Thyroid gland (tissue), 4 donors: ENCODE measurements around the gene PDZD2. TPM values are rescaled to one million over a fixed set of nuclear protein-coding genes. Genes with fewer than 3 reads are reported as not detected.

Source experiments
- DNase-seq, 2 donors: peaks; one replicate each; pipeline ENCODE4 v3.0.0-alpha.2; 2019
- H3K27ac ChIP-seq, 3 donors: fragments of 200-600 bp; sonication (generic); 1 replicate in 2 of 3; 2 replicates in 1 of 3; pipeline ENCODE4 v1.5.1; 2016 to 2019; ENCODE audit warnings: mild to moderate bottlenecking in 1 of 3, moderate library complexity in 1 of 3
- H3K27me3 ChIP-seq: fragments of 200-600 bp; sonication (generic); one replicate; pipeline ENCODE4 v1.5.1; 2019
- H3K36me3 ChIP-seq, 2 donors: fragments of 200-600 bp; sonication (generic); one replicate each; pipeline ENCODE4 v1.5.1; 2016 to 2019
- H3K4me1 ChIP-seq, 2 donors: fragments of 200-600 bp; sonication (generic); one replicate each; pipeline ENCODE4 v1.5.1; 2017 to 2019
- H3K4me3 ChIP-seq, 3 donors: fragments of 200-600 bp; sonication (generic); replicated peaks in 1 of 3; 1 replicate in 2 of 3; 2 replicates in 1 of 3; pipeline ENCODE4 v1.5.1; 2016; ENCODE audit warnings: mild to moderate bottlenecking in 1 of 3
- H3K9me3 ChIP-seq: fragments of 200-600 bp; sonication (generic); one replicate; pipeline ENCODE4 v1.5.1; 2017
- CTCF ChIP-seq, 6 experiments: fragments of 200-600 bp in 3 of 6; fragments of 450-650 bp in 3 of 6; sonication (generic) in 3 of 6; IDR thresholded peaks; one replicate each; pipeline ENCODE4 v1.5.1; 2016 to 2019; ENCODE audit warnings: antibody characterized with exemption in 6 of 6, mild to moderate bottlenecking in 2 of 6, inconsistent platforms in 1 of 6, moderate library complexity in 1 of 6
- POLR2A ChIP-seq, 2 donors: fragments of 450-650 bp; IDR thresholded peaks; one replicate each; pipeline ENCODE4 v1.6.1; 2017; ENCODE audit warnings: antibody characterized with exemption in 2 of 2, mild to moderate bottlenecking in 2 of 2, moderate library complexity in 1 of 2
- WGBS, 2 donors: methylation state at CpG; one replicate each; pipeline ENCODE4 v1.1.5; 2017; 5-methylcytosine and 5-hydroxymethylcytosine counted together
- intact Hi-C: fragments of 100-400 bp; cut with DNase I; formaldehyde crosslinking; loops from one replicate; pipeline ENCODE4 v1.15.1; 2023
- total RNA-seq, 4 donors: library from RNA; depleted of rRNA; stranded (reverse); fragments of >200 nt; gene quantifications; one replicate each; pipeline ENCODE4 v1.2.3, GENCODE V29; 2016

Gene PDZD2
- total RNA-seq, 4 donors from 2014 or later = 1.8 to 4.5 (median 3.9) TPM

- 97 to 98% methylated on average over 3 of the region's 3 CpGs for WGBS, 2 donors
- no peak overlapping the region for H3K27ac ChIP-seq
- no peak for DNase-seq
- no peaks in the 10 kb centered on the region for H3K27me3 ChIP-seq
- no peak for TF ChIP-seq POLR2A (IDR thresholded peaks at IDR 0.05)
- no peak for TF ChIP-seq CTCF (IDR thresholded peaks at IDR 0.05)
- no peaks in the 10 kb centered on the region for H3K9me3 ChIP-seq
- H3K4me3 ChIP-seq = no peak overlapping the region
- intact Hi-C loops = no loop called here
- no peaks in the 10 kb centered on the region for H3K36me3 ChIP-seq
- no peaks in the 10 kb centered on the region for H3K4me1 ChIP-seq
These were observed 16.6 kb downstream of the PDZD2 start for GRCh38 chr5:31655491-31655890.

- 49 to 52% methylated on average over 4 of the region's 4 CpGs for WGBS, 2 donors
- no peak for DNase-seq
- no peak overlapping the region for H3K27ac ChIP-seq
- H3K9me3 ChIP-seq = no peaks in the 10 kb centered on the region
- H3K36me3 ChIP-seq = no peaks in the 10 kb centered on the region
- H3K27me3 ChIP-seq = no peaks in the 10 kb centered on the region
- no peak overlapping the region for H3K4me3 ChIP-seq
- intact Hi-C loops = no loop called here
- no peaks in the 10 kb centered on the region for H3K4me1 ChIP-seq
- no peak for TF ChIP-seq POLR2A (IDR thresholded peaks at IDR 0.05)
These were observed 17.9 kb downstream of the PDZD2 start for GRCh38 chr5:31656806-31657205.

GRCh38 chr5:31657315-31657979 is 18.5 kb downstream of the PDZD2 start:
- intact Hi-C loops = no loop called here
- H3K9me3 ChIP-seq = no peaks in the 10 kb centered on the region
- TF ChIP-seq POLR2A (IDR thresholded peaks at IDR 0.05) (no peak), CTCF (IDR thresholded peaks at IDR 0.05) (no peak)
- no peak overlapping the region for H3K4me3 ChIP-seq
- no peaks in the 10 kb centered on the region for H3K36me3 ChIP-seq
- DNase-seq = no peak
- no peaks in the 10 kb centered on the region for H3K4me1 ChIP-seq
- 85 to 92% methylated on average over 11 of the region's 11 CpGs for WGBS, 2 donors
- no peak overlapping the region for H3K27ac ChIP-seq
- H3K27me3 ChIP-seq = no peaks in the 10 kb centered on the region

- no peak for TF ChIP-seq CTCF (IDR thresholded peaks at IDR 0.05)
- TF ChIP-seq POLR2A (IDR thresholded peaks at IDR 0.05) = no peak
These were observed 22.3 kb downstream of the PDZD2 start for GRCh38 chr5:31661257-31661656.

GRCh38 chr5:31663519-31663918 is 24.6 kb downstream of the PDZD2 start:
- Histone ChIP-seq H3K36me3 (no peaks in the 10 kb centered on the region), H3K4me3 (no peak overlapping the region), H3K4me1 (no peaks in the 10 kb centered on the region), H3K9me3 (no peaks in the 10 kb centered on the region), H3K27me3 (no peaks in the 10 kb centered on the region), H3K27ac (no peak overlapping the region)
- 64 to 80% methylated on average over 7 of the region's 7 CpGs for WGBS, 2 donors
- DNase-seq = no peak
- no peak for TF ChIP-seq CTCF (IDR thresholded peaks at IDR 0.05)
- TF ChIP-seq POLR2A (IDR thresholded peaks at IDR 0.05) = no peak
- intact Hi-C loops = no loop called here

More at GRCh38 chr5:31661257-31661656, 22.3 kb downstream of the PDZD2 start:
- DNase-seq = no peak
- H3K9me3 ChIP-seq = no peaks in the 10 kb centered on the region
- no peaks in the 10 kb centered on the region for H3K36me3 ChIP-seq
- H3K27me3 ChIP-seq = no peaks in the 10 kb centered on the region
- intact Hi-C loops = no loop called here
- no peaks in the 10 kb centered on the region for H3K4me1 ChIP-seq
- WGBS, 2 donors = 70 to 79% methylated on average over 4 of the region's 4 CpGs
- no peak overlapping the region for H3K27ac ChIP-seq
- H3K4me3 ChIP-seq = no peak overlapping the region
